Measurements from ENCODE around the gene PLEKHG1.

PLEKHG1 gene

DNA sequence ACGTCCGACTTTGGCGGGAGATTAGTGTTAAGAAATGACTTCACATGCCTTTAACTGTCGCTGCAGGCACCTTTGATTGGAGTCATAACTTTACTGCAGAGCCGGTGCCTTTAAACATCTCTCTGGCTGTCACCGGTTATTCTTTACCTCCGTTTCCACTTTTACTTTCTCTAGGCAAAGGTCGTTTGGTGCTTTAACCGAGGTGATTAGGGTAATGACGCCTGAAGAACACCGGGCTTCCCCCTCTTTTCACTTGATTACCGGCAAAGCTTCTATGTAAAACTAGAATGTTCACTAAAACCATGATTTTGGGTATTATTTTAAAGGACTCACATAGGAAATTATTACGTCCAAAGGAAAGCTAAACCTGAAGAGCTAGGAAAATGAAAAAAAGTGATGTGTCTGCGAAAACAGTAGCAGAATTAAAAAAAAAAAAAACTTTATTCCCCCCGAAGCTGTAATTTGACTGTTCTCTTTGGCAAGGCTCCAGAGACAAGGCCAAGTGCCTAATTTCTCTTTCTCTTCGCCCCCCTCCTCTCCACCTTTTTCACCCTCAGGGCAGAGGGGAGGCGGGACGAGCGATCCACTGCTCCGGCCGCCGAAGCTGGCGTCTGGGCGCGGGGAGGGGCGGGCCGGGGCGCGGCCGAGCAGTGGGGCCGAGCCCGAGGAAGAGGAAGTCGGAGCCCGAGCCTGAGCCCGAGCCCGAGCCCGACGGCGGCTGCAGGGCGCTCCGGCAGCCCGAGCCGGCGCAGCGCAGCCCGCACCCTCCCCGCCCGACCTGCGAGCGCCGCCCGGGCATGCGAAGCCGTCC, at the start of gene PLEKHG1:
TSS of gene PLEKHG1 (plus strand) at position 687 of the 811 bp plus-strand sequence. CDS start 133,797 bp downstream, outside the sequence.
- peak; percentile 16 for DNase-seq

DNA sequence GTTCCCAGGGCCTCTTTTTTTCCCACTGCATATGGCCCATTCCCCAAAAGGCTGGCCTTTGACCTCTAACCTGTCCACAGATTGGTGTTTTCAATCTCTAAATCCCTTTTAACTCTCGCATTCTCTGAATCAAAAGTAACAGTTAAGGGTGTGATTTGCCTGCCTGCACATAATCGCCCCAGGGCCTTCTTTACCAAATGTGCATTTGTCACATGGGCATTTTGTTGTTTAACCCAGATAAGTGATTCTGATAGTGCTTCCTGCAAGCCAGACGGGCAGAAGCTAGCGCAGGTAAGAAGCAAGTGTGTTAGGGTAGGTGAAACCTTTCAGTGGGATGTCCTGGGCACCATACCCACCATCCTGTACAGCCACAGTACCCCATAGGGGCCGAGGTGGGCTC, 49.4 kb upstream of the PLEKHG1 start:
- DNase-seq = no peak

DNA sequence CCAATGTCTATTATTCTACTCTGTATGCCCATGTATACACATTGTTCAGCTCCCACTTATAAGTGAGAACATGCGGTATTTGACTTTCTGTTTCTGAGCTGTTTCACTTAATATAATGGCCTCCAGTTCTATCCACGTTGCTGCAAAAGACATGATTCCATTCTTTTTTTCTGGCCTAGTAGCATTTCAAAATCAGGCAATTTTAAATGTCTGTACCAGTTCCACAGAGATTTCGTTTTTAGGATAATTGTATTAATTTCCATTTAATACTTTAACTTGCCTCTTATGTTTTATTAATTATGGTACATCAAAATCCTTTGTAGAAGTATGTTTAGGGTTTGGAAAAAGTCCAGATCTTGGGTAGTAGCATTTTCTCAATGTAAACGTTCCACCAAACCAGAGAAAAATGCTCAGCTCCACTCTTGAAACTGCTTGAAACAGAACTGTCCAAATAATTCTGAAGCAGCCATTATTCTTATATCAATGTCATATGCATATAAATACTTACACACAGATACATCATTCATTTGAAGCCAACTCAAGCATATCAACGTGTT, 42.6 kb upstream of the PLEKHG1 start:
- DNase-seq = no peak

DNA sequence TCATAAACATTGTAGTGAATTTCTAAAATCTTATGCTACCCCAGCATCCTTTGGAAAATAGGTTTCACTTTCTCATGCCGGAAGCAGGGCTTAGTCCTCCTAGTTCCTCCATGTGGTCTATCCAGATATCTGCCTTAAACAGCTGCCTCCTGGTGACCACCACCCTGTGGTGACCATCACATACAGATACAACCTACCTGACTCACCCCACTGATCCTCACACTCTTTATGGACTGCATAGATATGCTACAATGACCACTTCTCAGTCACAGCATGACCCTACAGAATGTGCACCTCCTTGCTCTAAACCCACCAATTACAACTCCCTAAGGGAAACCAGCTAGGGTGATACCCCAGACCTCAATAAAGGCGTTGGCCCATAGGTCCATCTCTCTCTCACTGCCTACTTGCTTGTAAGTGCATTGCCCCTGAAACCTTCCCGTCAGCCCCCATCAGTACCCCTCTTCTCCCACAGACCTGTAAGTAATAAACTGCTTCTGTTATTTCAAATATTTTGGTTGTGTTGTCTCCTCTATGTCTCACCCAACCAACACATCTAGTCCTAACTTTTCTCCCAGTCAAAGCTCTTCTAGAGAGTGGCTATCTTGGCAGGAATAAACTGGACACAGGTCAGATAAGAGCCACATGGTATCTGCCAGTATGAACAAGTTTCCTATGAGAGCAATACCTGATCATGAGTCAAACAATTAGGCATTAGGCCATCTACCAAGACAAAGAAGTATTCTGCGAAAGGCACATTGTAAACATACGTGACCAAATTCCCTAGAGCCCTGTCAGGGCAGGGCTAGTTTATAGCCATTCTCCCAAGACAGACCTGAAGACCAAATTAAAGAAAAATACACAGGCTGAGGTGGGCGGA, 39.4 kb upstream of the PLEKHG1 start:
- no peak for DNase-seq

DNA sequence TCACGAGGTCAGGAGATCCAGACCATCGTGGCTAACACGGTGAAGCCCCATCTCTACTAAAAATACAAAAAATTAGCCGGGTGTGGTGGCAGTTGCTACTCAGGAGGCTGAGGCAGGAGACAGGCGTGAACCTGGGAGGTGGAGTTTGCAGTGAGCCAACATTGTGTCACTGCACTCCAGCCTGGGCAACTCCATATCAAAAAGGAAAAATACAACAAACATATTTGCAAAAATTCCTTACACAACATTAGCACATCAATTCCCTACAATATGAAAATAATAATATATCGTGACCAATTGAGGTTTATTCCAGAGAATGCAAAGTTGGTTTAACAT, 38.8 kb upstream of the PLEKHG1 start:
- no peak for DNase-seq

DNA sequence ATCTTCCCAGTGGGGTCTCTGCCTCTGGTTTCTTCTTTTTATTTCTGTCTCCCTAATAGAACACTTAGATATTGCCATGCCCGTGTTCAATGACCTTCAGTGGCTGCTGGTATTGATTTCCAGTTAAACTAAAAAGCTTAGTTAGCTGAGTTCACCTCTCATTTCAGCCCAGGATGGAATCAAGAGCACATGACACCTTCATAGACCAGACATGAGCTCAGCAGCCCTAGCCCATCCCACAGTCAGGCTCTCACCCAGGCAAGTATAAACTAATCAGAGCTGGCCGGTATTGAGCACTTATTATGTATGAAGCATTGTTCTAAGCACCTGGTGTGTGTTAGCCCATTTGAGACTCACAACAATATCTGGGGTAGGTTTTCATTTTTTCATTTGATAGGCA, 33.7 kb upstream of the PLEKHG1 start:
- no peak for DNase-seq

DNA sequence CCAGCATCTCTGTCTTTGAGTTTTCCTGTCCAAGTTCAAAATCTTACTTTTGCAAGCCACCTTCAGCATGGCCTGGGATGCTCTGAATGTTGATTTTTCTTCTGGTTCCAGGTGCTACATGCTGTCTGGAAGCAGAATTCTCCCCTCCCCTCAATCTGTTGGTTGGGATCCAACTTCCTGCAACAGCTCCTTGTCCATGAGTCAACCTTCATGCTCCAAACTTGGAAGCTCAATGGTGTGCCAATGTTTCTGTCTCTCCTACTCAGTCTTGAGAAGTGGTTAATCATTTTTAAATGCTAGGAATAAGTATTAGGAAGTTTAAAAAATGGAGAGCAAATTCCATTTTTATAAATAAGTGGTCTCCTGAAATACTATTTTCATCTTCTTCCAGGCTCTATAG, 33.2 kb upstream of the PLEKHG1 start:
- no peak for DNase-seq

DNA sequence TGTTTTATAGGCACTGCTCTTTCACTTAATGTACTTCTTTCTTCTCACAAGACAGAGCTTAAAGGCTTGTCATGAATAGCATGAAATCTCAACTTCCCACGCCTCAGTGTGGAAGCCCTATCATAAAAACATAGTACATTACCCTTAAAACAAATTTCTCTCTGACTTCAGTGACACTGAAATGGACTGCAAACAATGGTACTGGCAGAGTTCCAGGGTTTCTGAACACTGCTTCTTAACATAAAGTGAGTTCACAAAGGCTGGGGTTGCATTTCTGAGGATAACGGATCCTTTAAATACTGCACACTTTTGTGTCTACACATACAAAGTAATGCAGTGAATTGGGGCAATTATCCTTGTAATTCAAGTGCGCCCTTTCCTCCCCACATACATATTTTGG, 32.3 kb upstream of the PLEKHG1 start:
- DNase-seq = no peak

DNA sequence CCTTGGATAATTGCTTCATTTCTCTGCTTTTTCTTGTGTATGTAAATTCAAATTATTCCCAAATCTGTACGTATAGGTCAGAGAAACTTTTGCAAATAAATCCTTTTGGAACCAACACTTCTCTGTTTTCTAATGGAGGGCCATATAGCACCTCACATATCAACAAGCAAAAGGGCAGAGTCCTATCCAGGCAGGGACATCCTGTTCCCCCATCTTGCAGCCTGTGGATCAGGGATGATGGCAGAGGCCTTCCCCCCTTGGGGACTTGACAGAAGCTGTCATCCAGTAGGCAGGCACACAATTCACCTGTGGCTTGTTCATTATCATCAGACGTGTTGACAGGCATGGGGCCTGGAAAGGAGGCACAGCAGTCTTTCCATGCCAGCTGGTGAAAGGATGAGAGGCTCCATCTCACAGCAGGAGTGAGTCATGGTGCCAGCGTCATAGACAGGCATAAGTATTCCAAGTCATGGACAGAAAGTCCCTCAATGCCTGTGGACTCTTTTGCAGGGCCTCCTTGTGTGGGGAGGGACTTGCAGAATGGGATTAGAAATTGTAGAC, 31.8 kb upstream of the PLEKHG1 start:
- DNase-seq = no peak

DNA sequence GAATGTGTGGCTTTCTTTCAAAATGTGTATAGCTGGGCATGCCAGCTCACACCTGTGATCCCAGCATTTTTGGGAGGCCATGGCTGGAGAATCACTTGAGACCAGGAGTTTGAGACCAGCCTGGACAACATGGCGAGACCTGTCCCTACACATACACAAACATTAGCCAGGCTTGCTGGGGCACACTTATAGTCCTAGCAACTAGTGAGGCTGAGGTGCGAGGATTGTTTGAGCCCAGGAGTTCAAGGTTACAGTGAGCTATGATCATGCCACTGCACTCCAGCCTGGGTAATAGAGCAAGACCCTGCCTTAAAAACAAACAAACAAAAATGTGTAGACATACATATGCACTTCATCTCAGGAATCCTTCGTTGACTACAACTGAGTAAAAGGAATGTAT, 31.1 kb upstream of the PLEKHG1 start:
- DNase-seq = no peak

DNA sequence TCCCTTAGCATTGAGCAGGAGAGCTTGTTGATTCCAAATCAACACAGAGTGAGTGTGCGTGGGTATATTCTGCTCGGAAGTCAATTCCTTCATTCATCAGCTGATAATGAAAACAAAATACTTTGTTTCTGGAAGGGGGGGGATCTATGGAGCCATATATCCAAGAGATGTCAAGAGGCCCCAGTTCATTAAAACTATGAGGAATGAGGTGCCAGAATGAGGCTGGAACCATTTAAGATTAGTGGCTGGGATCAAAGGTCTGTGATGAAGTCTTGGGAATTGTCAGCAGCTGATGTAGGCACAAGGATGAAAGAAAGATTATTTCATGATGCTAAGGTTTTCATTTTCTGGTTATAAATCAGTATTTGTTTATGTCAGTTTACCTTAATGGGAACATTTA, 30.5 kb upstream of the PLEKHG1 start:
- DNase-seq = no peak

DNA sequence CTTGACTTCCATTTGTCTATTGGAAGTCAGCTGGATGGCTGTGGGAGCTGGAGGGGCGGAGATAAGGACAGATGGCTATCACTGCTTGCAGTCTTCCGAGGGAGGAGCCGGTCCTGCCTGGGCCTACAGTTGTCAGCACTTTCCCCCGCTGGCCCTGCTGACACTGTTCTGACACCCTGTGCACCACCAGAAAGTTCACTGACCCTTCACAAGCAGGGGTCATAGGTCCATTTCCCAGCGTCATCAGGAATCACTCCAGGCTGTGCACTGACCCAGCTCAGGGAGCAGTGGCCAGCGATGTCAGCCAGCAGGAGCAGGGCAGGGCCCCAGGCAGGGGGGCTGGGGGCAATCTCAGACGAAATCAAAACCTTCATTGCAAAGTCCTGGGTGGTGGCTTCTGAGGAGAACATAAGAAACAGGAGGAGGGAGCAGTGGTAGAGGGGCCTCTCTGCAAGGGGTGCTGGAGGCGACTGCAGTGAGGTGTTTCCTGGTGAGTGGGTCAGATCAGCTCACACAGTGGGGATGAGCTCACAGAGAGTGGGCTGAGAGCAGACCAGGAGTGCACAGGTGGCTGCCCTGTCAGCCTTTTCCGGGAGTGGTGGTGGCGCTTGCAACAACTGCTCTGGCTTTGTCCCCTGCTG, 26.5 kb upstream of the PLEKHG1 start:
- no peak for DNase-seq

DNA sequence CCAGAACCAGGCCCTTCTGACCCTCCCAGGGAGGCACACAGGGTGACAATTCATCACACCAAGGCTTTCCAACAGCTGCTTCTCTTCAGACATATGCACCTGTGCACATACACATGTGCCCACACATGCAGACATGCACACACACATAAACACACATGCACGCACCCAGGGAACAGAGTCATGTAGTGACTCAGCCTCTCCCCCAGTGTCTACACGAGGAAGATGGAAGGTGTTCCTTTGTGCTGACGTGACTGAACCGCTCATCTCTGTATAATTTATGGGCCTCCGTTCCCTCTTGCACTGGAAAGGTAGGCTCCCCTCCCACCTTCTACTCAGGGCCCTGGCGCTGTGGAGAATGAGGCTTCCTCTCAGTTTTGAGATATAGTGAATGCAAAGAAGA, 23.8 kb upstream of the PLEKHG1 start:
- no peak for DNase-seq

DNA sequence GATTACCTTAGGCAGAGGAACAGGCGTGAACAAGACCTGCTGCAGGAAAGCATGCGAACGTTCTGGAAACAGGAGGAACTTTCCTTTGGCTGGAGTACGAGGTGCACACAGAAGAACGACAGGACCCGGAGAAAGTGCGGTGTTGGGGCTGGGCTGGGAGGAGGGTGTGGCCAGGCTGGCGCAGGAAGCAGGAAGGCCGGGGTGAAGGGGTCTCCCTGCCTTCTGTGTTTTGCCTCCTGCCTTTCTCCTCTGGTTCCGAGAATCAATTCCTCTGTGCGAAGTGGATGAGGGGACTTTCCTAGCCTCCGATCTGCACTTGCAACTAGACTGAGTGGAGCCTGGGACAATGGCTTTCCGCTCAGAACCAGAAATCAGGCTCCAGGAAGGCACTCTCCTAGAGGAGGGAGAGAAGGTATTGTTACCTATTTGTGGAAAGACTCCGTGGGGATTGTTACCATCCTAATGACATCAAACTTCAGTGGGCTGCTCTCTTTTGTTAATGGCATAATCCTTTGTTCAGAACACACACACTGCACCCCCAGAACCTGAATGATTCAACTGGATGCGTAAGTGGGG, 22.9 kb upstream of the PLEKHG1 start:
- no peak for DNase-seq

DNA sequence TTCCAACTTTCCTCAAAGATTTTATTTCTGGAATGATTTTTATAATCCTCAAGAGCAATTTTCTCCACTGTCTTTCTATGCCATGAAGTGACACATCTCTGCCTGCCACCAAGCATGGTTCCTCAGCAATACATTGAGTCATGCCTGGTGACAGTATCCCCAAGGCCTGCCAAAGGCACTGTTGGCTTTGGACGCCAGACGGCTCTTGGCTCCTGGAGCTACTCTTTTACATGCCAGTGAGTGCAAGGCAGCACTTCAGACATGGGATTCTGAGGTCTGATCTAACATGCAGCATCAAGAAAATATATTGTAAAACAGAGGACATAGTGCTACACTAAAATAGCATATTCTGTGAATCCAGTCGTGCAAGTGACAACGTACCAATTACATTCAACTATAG, 20.1 kb upstream of the PLEKHG1 start:
- DNase-seq = no peak

DNA sequence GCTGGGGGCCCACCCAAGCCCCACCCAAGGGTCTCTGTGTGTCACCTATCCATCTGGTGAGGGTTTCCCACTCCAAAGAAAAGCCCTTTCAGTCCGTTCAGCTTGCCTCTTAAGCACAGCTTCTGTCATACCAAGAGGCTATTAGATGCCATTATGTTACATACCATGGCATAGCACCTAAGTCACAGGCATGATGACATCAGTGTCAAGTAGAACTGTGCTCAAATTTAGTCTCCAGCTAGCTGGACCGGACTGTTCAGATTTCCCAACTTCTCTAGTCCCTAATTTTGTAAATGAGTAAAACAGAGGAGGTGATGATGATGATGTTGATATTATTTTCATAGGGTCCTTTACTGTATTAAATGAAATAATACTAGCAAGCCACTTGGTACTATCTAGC, 19.2 kb upstream of the PLEKHG1 start:
- DNase-seq = no peak

DNA sequence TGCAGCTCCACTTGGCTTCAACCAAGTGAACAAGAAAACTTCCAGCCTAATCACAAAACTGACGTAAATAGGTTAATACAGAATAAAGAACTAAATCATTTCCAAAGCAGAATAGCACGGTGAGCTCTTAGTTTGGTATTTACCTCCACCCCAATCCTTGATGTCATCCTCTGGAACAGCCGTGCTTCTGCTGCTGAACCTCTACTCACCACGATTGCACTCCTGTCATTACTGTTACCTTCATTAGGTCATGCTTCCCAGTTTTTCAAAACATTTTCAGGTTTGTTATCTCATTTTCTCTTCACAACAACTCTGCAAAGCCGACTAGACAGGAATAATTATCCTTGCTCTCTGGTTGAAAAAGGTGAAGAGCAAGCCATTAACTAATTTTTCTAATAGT, 15.6 kb upstream of the PLEKHG1 start:
- DNase-seq = no peak

DNA sequence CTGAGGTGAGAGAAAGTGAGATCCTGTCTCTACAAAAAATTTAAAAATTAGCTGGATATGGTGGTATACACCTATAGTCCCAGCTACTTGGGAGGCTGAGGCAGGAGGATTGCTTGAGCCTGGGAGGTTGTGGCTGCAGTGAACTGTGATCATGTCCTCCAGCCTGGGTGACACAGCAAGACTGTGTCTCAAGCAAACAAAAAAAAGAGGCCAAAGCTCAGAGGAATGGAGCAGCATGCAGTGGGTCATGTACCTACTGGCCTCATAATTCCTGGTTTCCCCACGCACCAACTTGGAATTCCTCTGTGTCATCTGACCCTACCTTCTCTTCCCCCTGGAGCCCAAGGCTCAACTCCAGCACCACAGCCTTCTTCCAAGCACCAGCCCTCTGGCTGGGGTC, 15.1 kb upstream of the PLEKHG1 start:
- DNase-seq = no peak

DNA sequence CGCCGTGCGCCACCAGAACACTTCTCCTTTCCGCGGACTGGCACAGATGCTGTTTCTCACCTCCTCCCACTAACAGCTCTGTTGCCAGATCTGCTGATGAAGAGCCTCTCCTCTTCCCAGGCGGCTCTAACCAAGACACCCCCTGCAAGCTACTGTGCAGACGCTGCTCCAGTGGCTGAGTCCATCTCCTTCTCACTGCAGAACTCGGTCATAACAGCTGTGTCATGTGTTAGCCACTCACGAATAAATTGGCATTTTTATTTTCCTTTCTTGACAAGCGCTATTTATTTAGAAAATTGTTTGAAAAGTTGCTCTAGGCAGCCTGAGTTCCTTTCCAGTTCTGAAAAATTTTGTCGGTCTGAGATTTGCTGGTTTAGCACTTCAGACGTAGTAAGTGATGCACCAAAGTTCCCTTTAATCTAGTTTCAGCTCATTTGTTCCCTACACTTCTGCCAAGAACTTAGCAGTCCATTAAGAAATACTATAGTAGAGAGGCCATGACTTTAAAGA, 12.8 kb upstream of the PLEKHG1 start:
- DNase-seq = no peak

DNA sequence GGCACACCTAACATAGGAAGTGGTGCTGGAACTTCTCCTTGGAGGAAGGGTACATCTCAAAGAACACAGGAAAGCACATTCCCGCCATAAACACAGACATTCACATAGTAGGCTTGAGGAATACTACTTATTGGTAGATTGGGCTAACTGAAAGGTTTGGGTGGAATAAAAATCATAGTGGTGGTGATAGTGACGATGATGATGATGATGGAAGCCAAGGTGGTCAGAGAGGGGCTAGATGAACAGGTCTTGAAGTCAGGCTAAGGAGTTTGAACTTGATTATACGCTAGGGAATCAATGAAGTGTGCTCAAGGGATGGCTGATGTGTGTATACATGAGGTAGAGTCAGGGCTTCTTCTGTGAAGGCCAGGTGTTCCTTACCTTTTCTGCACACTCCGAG, 12.0 kb upstream of the PLEKHG1 start:
- no peak for DNase-seq

DNA sequence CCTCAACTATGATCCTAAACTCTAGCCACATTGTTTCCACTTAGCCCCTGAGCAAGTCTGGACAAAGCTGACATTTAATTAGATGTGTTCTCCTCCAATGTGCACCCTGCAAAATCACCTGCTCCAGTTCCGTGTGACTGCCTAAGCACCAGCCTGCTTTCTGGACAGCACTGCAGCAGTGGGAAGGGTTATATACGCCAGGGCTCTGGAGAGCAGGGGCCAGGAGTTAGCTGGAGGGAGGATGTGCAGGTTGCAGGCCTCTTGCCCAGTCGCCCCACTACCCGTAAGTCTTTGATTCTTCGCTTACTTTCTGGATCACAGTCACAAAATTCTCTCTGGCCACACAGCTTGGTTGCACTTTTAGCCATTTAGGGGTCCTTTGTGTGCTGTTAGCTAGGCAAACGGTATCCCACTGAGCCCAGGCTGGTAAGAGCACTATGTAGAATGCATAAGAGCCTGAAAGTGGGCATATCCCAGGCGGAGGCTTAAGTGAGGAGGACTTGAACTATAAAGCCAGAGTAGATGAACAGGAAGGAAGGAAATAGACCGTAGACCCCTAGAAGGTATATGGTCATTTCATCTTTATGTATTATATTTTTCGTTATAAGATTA, 10.7 kb upstream of the PLEKHG1 start:
- DNase-seq = peak; percentile 20

DNA sequence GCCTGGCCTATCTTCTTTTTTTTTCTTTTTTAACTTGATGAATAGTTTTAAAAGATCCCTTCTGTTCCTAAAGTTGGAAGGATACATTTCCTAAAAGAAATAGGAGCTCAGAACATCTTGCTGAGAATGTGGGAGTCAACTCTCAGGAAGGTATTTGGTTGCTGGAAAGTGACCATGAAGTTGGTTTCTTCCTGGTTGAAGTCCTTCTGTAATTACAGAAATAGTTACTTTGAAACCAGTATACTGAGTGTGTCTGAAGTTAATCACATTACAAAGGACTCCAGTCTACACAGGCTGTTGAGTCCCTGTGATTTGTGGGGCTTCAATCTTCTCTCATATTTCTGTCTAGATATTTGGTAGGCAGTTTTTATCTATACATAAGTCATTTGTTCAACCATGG, 9.8 kb upstream of the PLEKHG1 start:
- no peak for DNase-seq

All from NCI-H1092 treated with DMSO at 0.1 percent for 48 hours (cell line).